HepG2 (cell line): ENCODE measurements around the gene DCDC2C. TPM values are rescaled to one million over a fixed set of nuclear protein-coding genes. Genes with fewer than 3 reads are reported as not detected.

Experiments
- CENPT ChIP-seq: sonication (generic); formaldehyde crosslinking; IDR thresholded peaks from 2 replicates; pipeline ENCODE4 v1.8.0; 2022; ENCODE audit warnings: low read depth, mild to moderate bottlenecking, moderate library complexity, missing genetic modification reagents
- ESRRA ChIP-seq: sonication (generic); formaldehyde crosslinking; IDR thresholded peaks from 2 replicates; pipeline ENCODE4 v1.5.1; 2020; ENCODE audit warnings: mild to moderate bottlenecking, low read depth, missing genetic modification reagents
- GABPB1 ChIP-seq: IDR thresholded peaks from 2 replicates; pipeline ENCODE4 v1.6.1; 2016; ENCODE audit warnings: mild to moderate bottlenecking, missing genetic modification reagents, moderate library complexity, missing compliant biosample characterization
- GATAD1 ChIP-seq: IDR thresholded peaks from 2 replicates; pipeline ENCODE4 v1.6.1; 2016; ENCODE audit warnings: missing genetic modification reagents, missing compliant biosample characterization
- GLI4 ChIP-seq: sonication (generic); formaldehyde crosslinking; IDR thresholded peaks from 2 replicates; pipeline ENCODE4 v1.5.1; 2020; ENCODE audit warnings: missing genetic modification reagents, mild to moderate bottlenecking, moderate library complexity, borderline replicate concordance
- HMG20A ChIP-seq: IDR thresholded peaks from 2 replicates; pipeline ENCODE4 v1.6.1; 2016; ENCODE audit warnings: borderline replicate concordance
- HNF4A ChIP-seq: sonication (generic); formaldehyde crosslinking; IDR thresholded peaks from 2 replicates; pipeline ENCODE4 v1.4.0; 2020; ENCODE audit warnings: missing genetic modification reagents
- JUN ChIP-seq: sonication (generic); formaldehyde crosslinking; IDR thresholded peaks from 2 replicates; pipeline ENCODE4 v1.4.0; 2020; ENCODE audit warnings: mild to moderate bottlenecking, missing genetic modification reagents
- MAZ ChIP-seq, 2 experiments: sonication (generic) in 1 of 2; formaldehyde crosslinking in 1 of 2; IDR thresholded peaks; 2 replicates each; pipeline versions ENCODE4 v1.5.0 to v1.6.1; 2012 to 2020; ENCODE audit warnings: low read depth in 2 of 2, mild to moderate bottlenecking in 2 of 2, borderline replicate concordance in 1 of 2, improper control_type of control experiment in 1 of 2, low read length in 1 of 2, missing genetic modification reagents in 1 of 2, moderate library complexity in 1 of 2
- NKX3-1 ChIP-seq: sonication (generic); formaldehyde crosslinking; IDR thresholded peaks from 2 replicates; pipeline ENCODE4 v1.5.0; 2020; ENCODE audit warnings: missing genetic modification reagents
- SCMH1 ChIP-seq: sonication (generic); formaldehyde crosslinking; IDR thresholded peaks from 2 replicates; pipeline ENCODE4 v1.9.0; 2021; ENCODE audit warnings: missing genetic modification reagents, mild to moderate bottlenecking, borderline replicate concordance
- TBP ChIP-seq: sonication (generic); formaldehyde crosslinking; IDR thresholded peaks from 2 replicates; pipeline ENCODE4 v1.5.0; 2020; ENCODE audit warnings: missing genetic modification reagents
- TCF7 ChIP-seq: sonication (generic); IDR thresholded peaks from 2 replicates; pipeline ENCODE4 v1.6.1; 2016; ENCODE audit warnings: antibody characterized with exemption, low read depth
- XBP1 ChIP-seq: sonication (generic); formaldehyde crosslinking; IDR thresholded peaks from 2 replicates; pipeline ENCODE4 v1.5.0; 2020; ENCODE audit warnings: missing genetic modification reagents
- ZNF124 ChIP-seq: sonication (generic); formaldehyde crosslinking; IDR thresholded peaks from 2 replicates; pipeline ENCODE4 v1.4.0; 2020; ENCODE audit warnings: missing genetic modification reagents
- ZNF253 ChIP-seq: sonication (generic); formaldehyde crosslinking; IDR thresholded peaks from 2 replicates; pipeline ENCODE4 v1.8.0; 2022; ENCODE audit warnings: mild to moderate bottlenecking, missing genetic modification reagents, borderline replicate concordance
- ZNF260 ChIP-seq: sonication (generic); formaldehyde crosslinking; IDR thresholded peaks from 2 replicates; pipeline ENCODE4 v1.4.0; 2020; ENCODE audit warnings: missing genetic modification reagents, low read depth, mild to moderate bottlenecking, borderline replicate concordance
- ZNF614 ChIP-seq: IDR thresholded peaks from 2 replicates; pipeline ENCODE4 v1.6.1; 2018; ENCODE audit warnings: missing biosample characterization, missing genetic modification reagents, inconsistent platforms, borderline replicate concordance
- ZZZ3 ChIP-seq: sonication (generic); formaldehyde crosslinking; IDR thresholded peaks from 2 replicates; pipeline ENCODE4 v1.4.0; 2020; ENCODE audit warnings: missing genetic modification reagents, mild to moderate bottlenecking, borderline replicate concordance
- polyA plus RNA-seq, 8 experiments: library from polyadenylated mRNA; depleted of rRNA in 3 of 8; stranded (reverse) in 7 of 8; unstranded in 1 of 8; fragments of >200 nt; fragmentation: Illumina TruSeq in 4 of 8; extraction: Trizol in 4 of 8; gene quantifications; 2 replicates each; pipeline versions ENCODE4 v1.2.1 to v1.2.3, GENCODE V29; 2011 to 2016; ENCODE audit warnings: low read depth in 4 of 8, missing spikeins in 1 of 8, mixed read lengths in 1 of 8; ENCODE audit not compliant: insufficient read depth in 1 of 8
- total RNA-seq, 5 experiments: library from RNA; depleted of rRNA; stranded (reverse); fragments of >200 nt; fragmentation: Illumina TruSeq; extraction: Trizol; gene quantifications; 2 replicates each; pipeline ENCODE4 v1.2.3, GENCODE V29; 2016; ENCODE audit warnings: low read depth in 1 of 5
- TF ChIP-seq, protein P1 (sequence below), 2 experiments: sonication (generic) in 1 of 2; formaldehyde crosslinking in 1 of 2; IDR thresholded peaks; 2 replicates each; pipeline versions ENCODE4 v1.5.1 to v1.6.1; 2011 to 2020; ENCODE audit warnings: borderline replicate concordance in 1 of 2, low read depth in 1 of 2, low read length in 1 of 2, mild to moderate bottlenecking in 1 of 2, missing genetic modification reagents in 1 of 2, moderate library complexity in 1 of 2
- TF ChIP-seq, protein P2 (sequence below): IDR thresholded peaks from 2 replicates; pipeline ENCODE4 v1.6.1; 2016; ENCODE audit warnings: missing compliant biosample characterization, missing genetic modification reagents, borderline replicate concordance
- TF ChIP-seq, protein P3 (sequence below): sonication (generic); formaldehyde crosslinking; IDR thresholded peaks from 2 replicates; pipeline ENCODE4 v1.9.0; 2021; ENCODE audit warnings: missing genetic modification reagents, borderline replicate concordance
- TF ChIP-seq, protein P4 (sequence below): sonication (generic); formaldehyde crosslinking; IDR thresholded peaks from 2 replicates; pipeline ENCODE4 v1.8.0; 2023; ENCODE audit warnings: mild to moderate bottlenecking, missing genetic modification reagents

DCDC2C gene
- total and polyA plus RNA-seq, 2 of the 13 experiments (the other 11 are each of a cell fraction or from before 2014, with no cell fraction given): not detected

DNA sequence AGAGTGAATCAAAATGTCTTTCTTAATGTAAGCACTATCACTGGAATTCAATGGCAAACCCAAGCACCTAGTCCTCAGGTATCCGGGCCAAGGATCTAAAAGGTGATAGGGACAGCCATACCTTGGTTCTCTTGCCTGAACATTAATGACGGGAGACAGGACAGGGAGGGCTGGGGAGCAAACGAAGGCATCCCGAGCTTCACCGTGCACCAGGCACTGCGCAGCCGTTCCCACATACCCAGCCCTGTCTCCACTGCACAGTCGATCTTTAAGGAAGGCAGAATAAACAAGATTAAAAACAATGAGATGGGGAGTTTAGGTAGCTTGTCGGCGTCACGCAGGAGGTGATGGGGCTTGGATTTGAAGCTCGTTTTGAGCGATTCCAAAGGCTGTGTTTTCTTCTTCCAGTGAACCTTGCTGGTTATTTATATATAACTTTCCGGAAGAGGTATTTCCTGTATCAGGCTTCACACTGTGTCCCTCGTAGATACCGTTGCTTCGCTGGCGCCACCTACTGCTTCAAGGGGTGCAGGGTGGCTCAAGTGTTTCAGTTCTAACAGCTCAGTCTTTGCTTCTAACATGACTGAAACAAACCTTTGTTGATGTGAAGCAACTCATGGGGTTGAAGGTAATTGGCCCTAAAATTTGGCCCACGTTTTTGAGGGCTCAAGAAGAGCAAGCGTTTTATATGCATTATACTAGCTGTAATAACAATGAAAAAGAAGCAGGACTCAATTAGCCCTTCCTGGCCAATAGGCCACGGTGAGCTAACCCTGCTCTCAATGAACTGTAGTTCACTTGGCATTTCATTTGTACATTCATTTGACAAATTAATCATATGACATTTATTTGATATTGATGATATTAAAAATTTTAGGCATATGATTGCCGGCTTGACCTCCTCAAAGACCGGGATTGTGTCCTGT is 77.4 kb downstream of the DCDC2C start (continued):
- TF ChIP-seq GABPB1 (CRISPR knock-in tag): peak; percentile 66; the same call in 1 of the 2 replicates
- TF ChIP-seq ZNF253 (CRISPR knock-in tag): no peak
- no peak for TF ChIP-seq MAZ (IDR thresholded peaks at IDR 0.05; ENCODE audit: borderline replicate concordance, low read depth, low read length)
- TF ChIP-seq MAZ (CRISPR knock-in tag; IDR thresholded peaks at IDR 0.05; ENCODE audit: low read depth): no peak
- TF ChIP-seq HMG20A (CRISPR knock-in tag): no peak
- no peak for TF ChIP-seq HNF4A (CRISPR knock-in tag)
- no peak for TF ChIP-seq CENPT
- TF ChIP-seq, protein P1, sequence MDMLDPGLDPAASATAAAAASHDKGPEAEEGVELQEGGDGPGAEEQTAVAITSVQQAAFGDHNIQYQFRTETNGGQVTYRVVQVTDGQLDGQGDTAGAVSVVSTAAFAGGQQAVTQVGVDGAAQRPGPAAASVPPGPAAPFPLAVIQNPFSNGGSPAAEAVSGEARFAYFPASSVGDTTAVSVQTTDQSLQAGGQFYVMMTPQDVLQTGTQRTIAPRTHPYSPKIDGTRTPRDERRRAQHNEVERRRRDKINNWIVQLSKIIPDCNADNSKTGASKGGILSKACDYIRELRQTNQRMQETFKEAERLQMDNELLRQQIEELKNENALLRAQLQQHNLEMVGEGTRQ (IDR thresholded peaks at IDR 0.05; ENCODE audit: low read depth, low read length): no peak
- TF ChIP-seq, protein P1 (CRISPR knock-in tag; IDR thresholded peaks at IDR 0.05; ENCODE audit: borderline replicate concordance): no peak
- no peak for TF ChIP-seq TBP
- TF ChIP-seq, protein P2, sequence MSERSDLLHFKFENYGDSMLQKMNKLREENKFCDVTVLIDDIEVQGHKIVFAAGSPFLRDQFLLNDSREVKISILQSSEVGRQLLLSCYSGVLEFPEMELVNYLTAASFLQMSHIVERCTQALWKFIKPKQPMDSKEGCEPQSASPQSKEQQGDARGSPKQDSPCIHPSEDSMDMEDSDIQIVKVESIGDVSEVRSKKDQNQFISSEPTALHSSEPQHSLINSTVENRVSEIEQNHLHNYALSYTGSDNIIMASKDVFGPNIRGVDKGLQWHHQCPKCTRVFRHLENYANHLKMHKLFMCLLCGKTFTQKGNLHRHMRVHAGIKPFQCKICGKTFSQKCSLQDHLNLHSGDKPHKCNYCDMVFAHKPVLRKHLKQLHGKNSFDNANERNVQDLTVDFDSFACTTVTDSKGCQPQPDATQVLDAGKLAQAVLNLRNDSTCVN (CRISPR knock-in tag): 0 out of 2 replicates have a peak, but pooled peaks have one; percentile 7
- TF ChIP-seq, protein P3, sequence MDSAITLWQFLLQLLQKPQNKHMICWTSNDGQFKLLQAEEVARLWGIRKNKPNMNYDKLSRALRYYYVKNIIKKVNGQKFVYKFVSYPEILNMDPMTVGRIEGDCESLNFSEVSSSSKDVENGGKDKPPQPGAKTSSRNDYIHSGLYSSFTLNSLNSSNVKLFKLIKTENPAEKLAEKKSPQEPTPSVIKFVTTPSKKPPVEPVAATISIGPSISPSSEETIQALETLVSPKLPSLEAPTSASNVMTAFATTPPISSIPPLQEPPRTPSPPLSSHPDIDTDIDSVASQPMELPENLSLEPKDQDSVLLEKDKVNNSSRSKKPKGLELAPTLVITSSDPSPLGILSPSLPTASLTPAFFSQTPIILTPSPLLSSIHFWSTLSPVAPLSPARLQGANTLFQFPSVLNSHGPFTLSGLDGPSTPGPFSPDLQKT (CRISPR knock-in tag): no peak
- TF ChIP-seq XBP1: no peak
- TF ChIP-seq GATAD1 (CRISPR knock-in tag): 0 out of 2 replicates have a peak, but pooled peaks have one; percentile 17
- TF ChIP-seq ZNF124 (CRISPR knock-in tag): no peak
- TF ChIP-seq, protein P4, sequence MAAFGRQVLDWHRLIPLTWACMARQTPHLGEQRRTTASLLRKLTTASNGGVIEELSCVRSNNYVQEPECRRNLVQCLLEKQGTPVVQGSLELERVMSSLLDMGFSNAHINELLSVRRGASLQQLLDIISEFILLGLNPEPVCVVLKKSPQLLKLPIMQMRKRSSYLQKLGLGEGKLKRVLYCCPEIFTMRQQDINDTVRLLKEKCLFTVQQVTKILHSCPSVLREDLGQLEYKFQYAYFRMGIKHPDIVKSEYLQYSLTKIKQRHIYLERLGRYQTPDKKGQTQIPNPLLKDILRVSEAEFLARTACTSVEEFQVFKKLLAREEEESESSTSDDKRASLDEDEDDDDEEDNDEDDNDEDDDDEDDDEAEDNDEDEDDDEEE (CRISPR knock-in tag): no peak
- TF ChIP-seq TCF7: no peak
- TF ChIP-seq SCMH1 (CRISPR knock-in tag): no peak
- TF ChIP-seq JUN (CRISPR knock-in tag): no peak
- 0 out of 2 replicates have a peak, but pooled peaks have one; percentile 36 for TF ChIP-seq ZNF614 (CRISPR knock-in tag)
- TF ChIP-seq GLI4: no peak
- no peak for TF ChIP-seq ZZZ3 (CRISPR knock-in tag)
- TF ChIP-seq ZNF260: no peak
- TF ChIP-seq ESRRA (CRISPR knock-in tag): no peak
- no peak for TF ChIP-seq NKX3-1
